B cell (primary cell): ENCODE data around the gene LGI4. TPM values are rescaled to one million over a fixed set of nuclear protein-coding genes. Genes with fewer than 3 reads are reported as not detected.

Experiments
- ATAC-seq: fragments of 200-7000 bp; cut with Tn5 transposase; one replicate; pipeline ENCODE4 v1.10.0; 2021; ENCODE audit warnings: low read depth, mild to moderate bottlenecking, moderate number of reproducible peaks, moderate library complexity
- CTCF ChIA-PET: fragments of 350-600 bp; sonication (Branson Sonifier 250); formaldehyde crosslinking; loops from one replicate; lab custom pipeline; 2021; ENCODE audit warnings: antibody characterized with exemption, inconsistent platforms; lab: Charles Lee
- POLR2A ChIA-PET: fragments of 350-600 bp; sonication (Branson Sonifier 250); formaldehyde crosslinking; loops from one replicate; lab custom pipeline; 2021; ENCODE audit warnings: antibody characterized with exemption; lab: Charles Lee
- DNase-seq: peaks from one replicate; pipeline ENCODE4 v3.0.0; 2013
- H2AFZ ChIP-seq: 2 replicates; pipeline ENCODE4 v1.6.1; 2012; ENCODE audit warnings: mild to moderate bottlenecking, low read depth, low read length; ENCODE audit not compliant: insufficient read depth, poor library complexity, severe bottlenecking
- H3K27ac ChIP-seq, 2 donors: 1 replicate in 1 of 2; 2 replicates in 1 of 2; pipeline ENCODE4 v1.5.1; 2012 to 2013; ENCODE audit warnings: low read length in 2 of 2, mild to moderate bottlenecking in 2 of 2, moderate library complexity in 1 of 2
- H3K27me3 ChIP-seq, 4 experiments: fragments of 200-600 bp in 1 of 4; sonication (generic) in 1 of 4; replicated peaks in 1 of 4; 1 replicate in 2 of 4; 2 replicates in 2 of 4; pipeline versions ENCODE4 v1.6.1 to v1.7.0; 2013 to 2016; ENCODE audit warnings: low read length in 3 of 4, mild to moderate bottlenecking in 2 of 4, mixed read lengths in 1 of 4, moderate library complexity in 1 of 4; ENCODE audit not compliant: insufficient read depth in 4 of 4, control insufficient read depth in 3 of 4; ENCODE audit errors: control extremely low read depth in 1 of 4
- H3K36me3 ChIP-seq, 2 experiments: replicated peaks in 1 of 2; 1 replicate in 1 of 2; 2 replicates in 1 of 2; pipeline versions ENCODE4 v1.6.1 to v1.7.1; 2013; ENCODE audit warnings: low read length in 1 of 2; ENCODE audit not compliant: insufficient read depth in 2 of 2, control insufficient read depth in 1 of 2; ENCODE audit errors: control extremely low read depth in 1 of 2, extremely low read depth in 1 of 2
- H3K4me1 ChIP-seq, 2 donors: fragments of 200-600 bp in 1 of 2; sonication (generic) in 1 of 2; 1 replicate in 1 of 2; 2 replicates in 1 of 2; pipeline versions ENCODE4 v1.5.1 to v1.6.1; 2013 to 2017; ENCODE audit warnings: low read length in 2 of 2; ENCODE audit not compliant: control insufficient read depth in 2 of 2, insufficient read depth in 2 of 2
- H3K4me2 ChIP-seq: replicated peaks from 2 replicates; pipeline ENCODE3; 2012; ENCODE audit warnings: mild to moderate bottlenecking, low read depth, low read length; ENCODE audit not compliant: poor library complexity, severe bottlenecking
- H3K4me3 ChIP-seq, 5 experiments: fragments of 200-600 bp in 1 of 5; sonication (generic) in 1 of 5; 1 replicate in 3 of 5; 2 replicates in 2 of 5; pipeline versions ENCODE4 v1.5.1 to v1.7.0; 2011 to 2016; ENCODE audit warnings: low read length in 4 of 5, mild to moderate bottlenecking in 4 of 5, low read depth in 2 of 5, control low read depth in 1 of 5, moderate library complexity in 1 of 5; ENCODE audit not compliant: insufficient read depth in 1 of 5; ENCODE audit errors: control extremely low read depth in 1 of 5, extremely low read depth in 1 of 5
- H3K79me2 ChIP-seq: fragments of 200-600 bp; sonication (generic); one replicate; pipeline ENCODE4 v1.6.0; 2016; ENCODE audit warnings: low read length; ENCODE audit not compliant: control insufficient read depth, insufficient read depth
- H3K9ac ChIP-seq: fragments of 200-600 bp; sonication (generic); 2 replicates; pipeline ENCODE4 v1.6.1; 2017; ENCODE audit warnings: mild to moderate bottlenecking, low read length, moderate library complexity
- H3K9me3 ChIP-seq, 3 donors: one replicate each; pipeline versions ENCODE4 v1.6.1 to v1.7.1; 2013; ENCODE audit warnings: low read length in 2 of 3; ENCODE audit not compliant: control insufficient read depth in 2 of 3, insufficient read depth in 1 of 3; ENCODE audit errors: control extremely low read depth in 1 of 3
- H4K20me1 ChIP-seq: 2 replicates; pipeline ENCODE4 v1.6.0; 2012; ENCODE audit warnings: mild to moderate bottlenecking, low read length; ENCODE audit not compliant: insufficient read depth, control insufficient read depth, poor library complexity, severe bottlenecking
- H3K27ac Mint-ChIP-seq: one replicate; pipeline ENCODE4 v1.8.0; 2021; ENCODE audit warnings: mixed read lengths
- H3K27me3 Mint-ChIP-seq: one replicate; pipeline ENCODE4 v1.8.0; 2021; ENCODE audit warnings: mixed read lengths
- H3K4me1 Mint-ChIP-seq: one replicate; pipeline ENCODE4 v1.8.0; 2021; ENCODE audit warnings: mixed read lengths
- H3K4me3 Mint-ChIP-seq: one replicate; pipeline ENCODE4 v1.8.0; 2021; ENCODE audit warnings: mixed read lengths
- H3K9me3 Mint-ChIP-seq: one replicate; pipeline ENCODE4 v1.8.0; 2022; ENCODE audit warnings: mixed read lengths; ENCODE audit not compliant: insufficient read depth
- CTCF ChIP-seq: fragments of 200-600 bp; IDR thresholded peaks from one replicate; pipeline ENCODE4 v1.8.0; 2022; ENCODE audit warnings: antibody characterized with exemption, mild to moderate bottlenecking
- EZH2 ChIP-seq: IDR thresholded peaks from 2 replicates; pipeline ENCODE4 v1.6.1; 2012; ENCODE audit warnings: borderline replicate concordance, low read depth, mild to moderate bottlenecking, moderate library complexity, low read length; ENCODE audit not compliant: insufficient read depth, poor library complexity, severe bottlenecking
- WGBS: methylation state at CpG from one replicate; pipeline ENCODE4 v1.1.5; 2013; ENCODE audit warnings: missing lambda C conversion rate; ENCODE audit not compliant: insufficient coverage; 5-methylcytosine and 5-hydroxymethylcytosine counted together
- intact Hi-C: fragments of 100-400 bp; cut with micrococcal nuclease; formaldehyde crosslinking; loops from one replicate; pipeline ENCODE4 v1.10.0; 2022
- polyA plus RNA-seq: library from polyadenylated mRNA; depleted of rRNA; stranded (reverse); fragments of >200 nt; gene quantifications from 2 replicates; pipeline ENCODE4 v1.2.3, GENCODE V29; 2012
- total RNA-seq, 2 donors: library from RNA; stranded (reverse); fragments of 120-200 nt in 1 of 2; gene quantifications; 1 replicate in 1 of 2; 2 replicates in 1 of 2; pipeline versions ENCODE4 v1.2.3 to v1.2.4, GENCODE V29; 2013 to 2022

The LGI4 gene
- total and polyA plus RNA-seq, 2 donors (not counting 1 experiment from before 2014, with no cell fraction given), result 0.40 to 0.59 TPM

GRCh38 chr19:35107545-35107944 lies 27.3 kb downstream of the LGI4 start:
- POLR2A ChIA-PET, result no interaction called here
- H3K27ac ChIP-seq, result no peak overlapping the region

More at GRCh38 chr19:35107545-35107944, 27.3 kb downstream of the LGI4 start:
- no peak overlapping the region for H2AFZ ChIP-seq
- Mint-ChIP-seq H3K4me3 (no peak overlapping the region), H3K9me3 (no peaks in the 10 kb centered on the region), H3K27ac (no peak overlapping the region), H3K4me1 (no peaks in the 10 kb centered on the region), H3K27me3 (peaks cover 8% of the 10 kb centered on the region)
- intact Hi-C loops, result no loop called here
- H3K9ac ChIP-seq, result no peak overlapping the region
- H3K9me3 ChIP-seq, result peaks cover 0 to 12% (median 0%) of the 10 kb centered on the region in 3 donors
- TF ChIP-seq EZH2, result no peak
- TF ChIP-seq CTCF, result no peak
- ATAC-seq (no peak), DNase-seq (no peak)
- H3K4me1 ChIP-seq, result no peaks in the 10 kb centered on the region
- H3K4me3 ChIP-seq, result no peak overlapping the region
- 21% methylated on average over 4 of the region's 5 CpGs for WGBS
- CTCF ChIA-PET, result interaction anchor here (1.1 kb wide), 1 partner anchor 10 kb away, joined by 3 read pairs; no protein-coding TSS in a partner anchor
- H3K79me2 ChIP-seq, result no peaks in the 10 kb centered on the region
- no peaks in the 10 kb centered on the region for H3K36me3 ChIP-seq
- H3K4me2 ChIP-seq, result no peak overlapping the region
- H3K27me3 ChIP-seq, result peaks cover 0 to 9% (median 0%) of the 10 kb centered on the region in 4 experiments
- H4K20me1 ChIP-seq, result no peaks in the 10 kb centered on the region
